Measurements from ENCODE around the gene IDH3A. TPM values are rescaled to one million over a fixed set of nuclear protein-coding genes. Genes with fewer than 3 reads are reported as not detected.

The IDH3A gene
- polyA plus RNA-seq, 3 donors: 46.5 to 85.0 (median 74.0) TPM

DNA sequence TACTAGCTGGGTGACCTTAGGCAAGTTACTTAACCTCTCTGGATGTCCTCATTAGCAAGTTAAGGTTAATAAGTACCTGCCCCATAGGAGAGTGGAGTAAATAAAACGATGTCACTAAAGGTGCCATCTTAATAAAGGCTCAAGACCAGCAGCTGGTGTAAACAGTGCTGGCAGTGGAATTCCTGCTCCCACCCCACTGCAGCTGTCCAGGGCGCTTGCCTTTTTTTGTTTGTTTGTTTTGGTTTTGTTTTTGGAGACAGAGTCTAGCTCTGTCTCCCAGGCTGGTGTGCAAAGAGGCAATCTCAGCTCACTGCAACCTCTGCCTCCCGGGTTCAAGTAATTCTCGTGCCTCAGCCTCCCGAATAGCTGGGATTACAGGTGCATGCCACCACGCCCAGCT lies 28.9 kb downstream of the IDH3A start:
- no peak overlapping the region for H2AFZ ChIP-seq (ENCODE audit: insufficient read depth, low read depth, low read length, poor library complexity, severe bottlenecking)
- H3K27ac ChIP-seq (ENCODE audit: low read depth in 1 of 2, low read length in 2 of 2): no peak overlapping the region
- Mint-ChIP-seq H3K4me1 (peaks cover 15% of the 10 kb centered on the region), H3K9me3 (peaks cover 0 to 3% (median 0%) of the 10 kb centered on the region in 7 donors), H3K27ac (no peak overlapping the region), H3K27me3 (ENCODE audit: low read depth in 3 of 3) (peaks cover under 1 to 5% (median 2%) of the 10 kb centered on the region in 3 donors), H3K4me3 (no peak overlapping the region), H3K36me3 (peaks cover 6 to 7% of the 10 kb centered on the region in 2 donors)
- H3K9ac ChIP-seq (ENCODE audit: insufficient read depth, low read length, poor library complexity, severe bottlenecking): no peak overlapping the region
- H3K9me3 ChIP-seq (replicated peaks in 1 of 2; ENCODE audit: control insufficient read depth in 1 of 2, insufficient read depth in 1 of 2, low read length in 2 of 2): no peaks in the 10 kb centered on the region
- no peaks in the 10 kb centered on the region for H3K79me2 ChIP-seq (ENCODE audit: insufficient read depth, low read length)
- no peaks in the 10 kb centered on the region for H3K36me3 ChIP-seq (replicated peaks in 1 of 2; ENCODE audit: control insufficient read depth in 1 of 2, insufficient read depth in 2 of 2, low read length in 2 of 2)
- no peak overlapping the region for H3K4me2 ChIP-seq (replicated peaks; ENCODE audit: extremely low read depth, low read length, poor library complexity, severe bottlenecking)
- 100% methylated on average over 2 of the region's 6 CpGs for WGBS (ENCODE audit: insufficient coverage)
- H3K4me1 ChIP-seq (ENCODE audit: control insufficient read depth in 1 of 2, insufficient read depth in 2 of 2, low read length in 2 of 2): peaks cover 18% of the 10 kb centered on the region in 2 donors
- H3K27me3 ChIP-seq (ENCODE audit: control insufficient read depth in 2 of 2, insufficient read depth in 2 of 2, low read length in 2 of 2): no peaks in the 10 kb centered on the region
- intact Hi-C loops (cut with micrococcal nuclease): no loop called here
- H4K20me1 ChIP-seq (ENCODE audit: insufficient read depth, low read length): no peaks in the 10 kb centered on the region
- H3K4me3 ChIP-seq (replicated peaks in 1 of 3; ENCODE audit: low read depth in 2 of 3, low read length in 3 of 3): no peak overlapping the region
- TF ChIP-seq, protein P1, sequence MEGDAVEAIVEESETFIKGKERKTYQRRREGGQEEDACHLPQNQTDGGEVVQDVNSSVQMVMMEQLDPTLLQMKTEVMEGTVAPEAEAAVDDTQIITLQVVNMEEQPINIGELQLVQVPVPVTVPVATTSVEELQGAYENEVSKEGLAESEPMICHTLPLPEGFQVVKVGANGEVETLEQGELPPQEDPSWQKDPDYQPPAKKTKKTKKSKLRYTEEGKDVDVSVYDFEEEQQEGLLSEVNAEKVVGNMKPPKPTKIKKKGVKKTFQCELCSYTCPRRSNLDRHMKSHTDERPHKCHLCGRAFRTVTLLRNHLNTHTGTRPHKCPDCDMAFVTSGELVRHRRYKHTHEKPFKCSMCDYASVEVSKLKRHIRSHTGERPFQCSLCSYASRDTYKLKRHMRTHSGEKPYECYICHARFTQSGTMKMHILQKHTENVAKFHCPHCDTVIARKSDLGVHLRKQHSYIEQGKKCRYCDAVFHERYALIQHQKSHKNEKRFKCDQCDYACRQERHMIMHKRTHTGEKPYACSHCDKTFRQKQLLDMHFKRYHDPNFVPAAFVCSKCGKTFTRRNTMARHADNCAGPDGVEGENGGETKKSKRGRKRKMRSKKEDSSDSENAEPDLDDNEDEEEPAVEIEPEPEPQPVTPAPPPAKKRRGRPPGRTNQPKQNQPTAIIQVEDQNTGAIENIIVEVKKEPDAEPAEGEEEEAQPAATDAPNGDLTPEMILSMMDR (IDR thresholded peaks at IDR 0.05): no peak
- DNase-seq: no peak

DNA sequence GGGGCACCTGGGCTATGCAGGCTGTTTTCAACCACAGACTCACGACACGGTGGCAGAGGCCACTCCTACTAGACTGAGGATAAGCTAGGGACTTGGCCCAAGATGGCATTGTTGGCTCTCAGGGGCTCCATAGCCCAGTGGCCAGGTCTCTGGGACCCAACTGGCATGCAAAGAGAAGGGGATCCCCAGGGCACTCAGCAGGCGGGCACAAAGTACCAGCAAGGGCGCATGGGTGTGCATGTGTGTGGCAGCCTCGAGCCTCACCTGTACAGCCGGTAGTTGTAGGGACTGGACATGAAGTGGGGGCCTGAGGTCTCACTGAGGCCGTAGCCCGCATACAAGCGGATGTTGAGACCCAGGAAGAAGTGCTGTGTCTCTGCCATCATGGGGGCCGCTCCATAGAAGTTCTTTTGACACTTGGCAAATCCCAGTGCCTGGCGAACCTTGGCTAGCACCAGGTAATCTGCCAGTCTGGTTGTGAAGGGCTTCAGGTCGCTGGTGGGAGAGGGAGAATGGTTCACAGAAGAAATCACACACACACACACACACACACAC lies 30.2 kb downstream of the IDH3A start:
- Histone ChIP-seq H3K9me3 (replicated peaks in 1 of 2; ENCODE audit: control insufficient read depth in 1 of 2, insufficient read depth in 1 of 2, low read length in 2 of 2) (no peaks in the 10 kb centered on the region), H3K27me3 (ENCODE audit: control insufficient read depth in 2 of 2, insufficient read depth in 2 of 2, low read length in 2 of 2) (no peaks in the 10 kb centered on the region), H3K4me1 (ENCODE audit: control insufficient read depth in 1 of 2, insufficient read depth in 2 of 2, low read length in 2 of 2) (peaks cover 5 to 6% of the 10 kb centered on the region in 2 donors), H3K9ac (ENCODE audit: insufficient read depth, low read length, poor library complexity, severe bottlenecking) (no peak overlapping the region), H4K20me1 (ENCODE audit: insufficient read depth, low read length) (no peaks in the 10 kb centered on the region), H3K79me2 (ENCODE audit: insufficient read depth, low read length) (no peaks in the 10 kb centered on the region), H3K27ac (ENCODE audit: low read depth in 1 of 2, low read length in 2 of 2) (no peak overlapping the region), H3K4me3 (replicated peaks in 1 of 3; ENCODE audit: low read depth in 2 of 3, low read length in 3 of 3) (no peak overlapping the region), H3K36me3 (replicated peaks in 1 of 2; ENCODE audit: control insufficient read depth in 1 of 2, insufficient read depth in 2 of 2, low read length in 2 of 2) (no peaks in the 10 kb centered on the region), H2AFZ (ENCODE audit: insufficient read depth, low read depth, low read length, poor library complexity, severe bottlenecking) (no peak overlapping the region), H3K4me2 (replicated peaks; ENCODE audit: extremely low read depth, low read length, poor library complexity, severe bottlenecking) (no peak overlapping the region)
- DNase-seq: no peak
- no peak overlapping the region for H3K27ac Mint-ChIP-seq
- peaks cover 0 to 5% (median 2%) of the 10 kb centered on the region in 3 donors for H3K27me3 Mint-ChIP-seq (ENCODE audit: low read depth in 3 of 3)
- H3K36me3 Mint-ChIP-seq: peaks cover 3% of the 10 kb centered on the region in 2 donors
- 90% methylated on average over 10 of the region's 12 CpGs for WGBS (ENCODE audit: insufficient coverage)
- peaks cover 4% of the 10 kb centered on the region for H3K4me1 Mint-ChIP-seq
- intact Hi-C loops (cut with micrococcal nuclease): no loop called here
- H3K4me3 Mint-ChIP-seq: no peak overlapping the region
- TF ChIP-seq, protein P1 (IDR thresholded peaks at IDR 0.05): no peak
- H3K9me3 Mint-ChIP-seq: no peaks in the 10 kb centered on the region

All from CD14-positive monocyte (primary cell).